HG03571 (cell line): ENCODE results near the gene STMP1.
"Not testable (repeated sequence)": the region's sequence is repeated elsewhere in the genome, so short reads cannot be mapped to it uniquely, and the experiment has no call there.

Experiments used
- ATAC-seq: cut with Tn5 transposase; IDR thresholded peaks from one replicate; pipeline ENCODE4 v1.9.1; 2021; ENCODE audit not compliant: unreplicated experiment

STMP1 gene

DNA sequence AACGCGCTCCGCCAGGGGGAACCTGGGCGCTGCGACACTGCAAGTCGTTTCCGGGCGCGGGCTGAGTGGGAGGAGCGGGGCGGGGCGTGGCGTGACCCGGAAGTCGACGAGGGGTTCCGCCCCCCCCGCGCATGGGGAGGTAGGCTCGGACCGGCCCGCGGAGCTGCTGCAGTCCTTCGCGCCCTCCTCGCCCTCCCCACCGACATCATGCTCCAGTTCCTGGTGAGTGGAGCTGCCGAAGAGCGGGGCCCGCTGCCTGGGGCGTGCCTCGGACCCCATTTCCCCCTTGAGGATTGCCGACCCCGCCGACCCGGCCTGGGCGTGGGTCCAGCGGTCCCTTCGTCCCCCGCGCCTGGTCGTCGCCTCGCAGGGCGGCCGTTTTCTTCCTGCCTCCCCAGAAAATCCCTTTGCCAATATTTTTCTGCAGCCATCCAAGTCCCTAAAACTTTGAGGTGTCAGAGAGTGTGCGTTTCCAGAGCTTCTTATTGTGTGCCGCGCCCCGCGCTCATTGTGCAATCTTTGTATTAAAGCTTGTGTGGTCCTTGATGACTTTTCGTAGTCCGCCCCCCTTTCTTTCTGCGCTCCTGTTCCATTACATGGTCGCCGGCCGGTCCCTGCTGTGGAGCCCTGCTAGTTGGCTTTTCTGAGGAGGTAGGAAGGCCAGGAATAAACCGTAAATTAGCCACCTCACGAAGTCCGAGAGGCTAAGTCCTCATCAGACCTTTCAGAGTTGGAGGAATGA, at the start of gene STMP1:
STMP1 (plus strand) TSS at position 142 of the 742 bp plus-strand sequence.
- ATAC-seq, result peak; percentile 90

DNA sequence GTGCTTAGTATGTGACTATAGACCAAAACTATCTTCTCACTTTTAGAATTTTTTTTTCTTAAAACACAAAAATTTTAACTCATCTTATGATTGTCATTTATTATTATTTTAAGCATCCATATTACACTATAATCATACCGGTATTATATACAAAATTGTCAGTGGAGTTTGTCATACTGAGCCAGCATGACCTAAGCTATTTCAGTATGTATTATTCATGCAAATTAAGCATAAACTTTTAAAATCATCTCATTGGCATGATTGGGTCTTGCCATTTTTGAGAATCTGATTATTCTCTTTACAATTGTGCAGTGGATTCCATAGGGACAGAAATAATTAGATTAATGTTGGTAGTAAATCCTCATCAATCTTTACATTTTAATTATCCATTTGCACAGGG, 46.2 kb upstream of the STMP1 start:
- no peak for ATAC-seq

- no peak for ATAC-seq
These were observed 44.5 kb upstream of the STMP1 start for GRCh38 chr7:135617781-135618180.

DNA sequence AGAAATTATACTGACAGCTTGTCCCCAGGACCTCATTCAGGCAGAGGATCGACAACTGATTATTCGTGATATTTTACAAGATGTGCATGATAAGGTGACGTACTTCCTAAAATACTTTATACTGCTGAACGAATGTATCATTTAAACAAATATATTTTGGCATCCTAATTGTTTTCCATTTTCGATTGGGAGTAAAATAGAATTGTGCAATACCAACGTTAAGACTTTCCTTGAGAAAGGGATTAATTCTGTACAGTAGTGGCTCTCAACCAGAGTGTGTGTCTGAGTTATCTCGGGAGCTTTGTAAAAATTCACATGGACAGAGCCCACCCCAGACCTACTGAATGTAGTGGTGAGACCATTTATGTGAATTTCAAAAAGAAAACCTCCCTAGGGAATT, 43.8 kb upstream of the STMP1 start:
- ATAC-seq, result no peak

GRCh38 chr7:135620447-135620846, 41.9 kb upstream of the STMP1 start:
- no peak for ATAC-seq

DNA sequence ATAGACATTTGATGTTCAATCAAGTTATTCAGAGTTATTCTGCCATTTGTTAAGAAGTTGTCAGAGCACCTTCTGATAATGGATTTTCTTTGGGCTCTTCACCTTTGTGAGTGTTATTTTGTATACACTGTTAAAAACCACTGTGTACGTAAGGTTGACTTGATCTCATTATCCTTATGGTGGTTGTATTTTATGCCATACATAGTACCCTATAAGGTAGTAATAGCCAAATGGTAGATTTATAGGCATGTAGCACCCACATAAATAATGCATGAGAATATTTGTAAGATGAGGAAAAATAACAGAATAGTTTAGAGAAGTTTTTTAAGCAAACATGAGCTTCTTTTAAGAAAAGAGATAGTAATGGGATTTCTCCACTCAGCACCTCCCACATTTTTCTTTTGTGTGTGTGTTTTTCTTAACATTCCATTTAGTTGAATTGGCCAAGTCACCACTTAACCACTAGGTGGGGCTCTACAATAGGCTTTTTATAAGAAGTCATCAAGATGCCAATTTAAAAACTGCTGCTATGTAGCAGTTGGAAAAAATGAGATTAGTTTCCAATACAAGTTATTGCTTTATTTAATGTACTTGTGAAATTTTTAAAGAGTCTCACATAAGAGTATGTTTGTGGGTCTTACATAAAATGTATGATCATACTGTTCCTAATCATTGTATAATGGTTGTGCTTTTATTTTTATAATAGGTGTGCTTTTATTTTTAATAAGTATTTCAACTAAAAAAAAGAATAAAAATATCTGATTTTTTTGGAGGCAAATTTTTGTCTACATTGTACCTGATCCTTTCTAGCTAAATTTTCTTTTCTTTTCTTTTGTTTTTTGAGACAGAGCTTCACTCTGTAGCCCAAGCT, 41.1 kb upstream of the STMP1 start:
- ATAC-seq, result no peak

DNA sequence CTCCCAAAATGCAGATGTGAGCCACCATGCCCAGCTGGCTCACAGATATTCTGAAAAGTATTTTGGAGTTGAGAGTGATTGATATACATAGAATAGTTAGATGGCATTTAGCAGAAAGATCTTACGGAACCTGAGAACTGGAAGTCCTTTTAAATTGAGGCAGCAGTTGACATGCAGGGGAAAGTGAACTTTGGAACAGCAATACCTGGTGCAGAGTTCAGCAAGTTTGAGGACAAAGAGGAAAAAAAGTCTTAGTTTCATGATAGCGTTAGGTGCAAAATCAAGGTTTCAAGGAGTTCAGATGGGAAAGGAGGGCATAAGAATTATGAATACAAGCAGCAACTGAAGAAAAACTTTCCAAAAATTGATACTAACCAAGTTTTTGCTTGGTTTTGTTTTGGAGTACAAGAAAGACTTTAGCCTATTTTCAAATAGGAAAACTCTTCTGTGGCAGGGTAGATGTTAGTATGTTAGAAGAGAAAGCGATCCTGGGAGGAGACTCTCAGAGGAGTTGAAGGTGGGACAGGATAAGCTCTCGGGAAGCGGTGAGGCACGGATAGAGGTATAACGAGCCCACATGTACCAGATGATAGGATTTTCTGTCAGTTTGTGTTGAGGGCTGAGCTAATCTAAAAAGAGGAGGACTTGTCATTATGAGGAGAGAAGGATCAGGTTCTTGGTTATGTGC, 28.0 kb upstream of the STMP1 start:
- no peak for ATAC-seq

GRCh38 chr7:135639690-135640089, 22.6 kb upstream of the STMP1 start:
- ATAC-seq, result not testable (repeated sequence)

- ATAC-seq, result no peak
These were observed 18.2 kb upstream of the STMP1 start for GRCh38 chr7:135644154-135644553.

DNA sequence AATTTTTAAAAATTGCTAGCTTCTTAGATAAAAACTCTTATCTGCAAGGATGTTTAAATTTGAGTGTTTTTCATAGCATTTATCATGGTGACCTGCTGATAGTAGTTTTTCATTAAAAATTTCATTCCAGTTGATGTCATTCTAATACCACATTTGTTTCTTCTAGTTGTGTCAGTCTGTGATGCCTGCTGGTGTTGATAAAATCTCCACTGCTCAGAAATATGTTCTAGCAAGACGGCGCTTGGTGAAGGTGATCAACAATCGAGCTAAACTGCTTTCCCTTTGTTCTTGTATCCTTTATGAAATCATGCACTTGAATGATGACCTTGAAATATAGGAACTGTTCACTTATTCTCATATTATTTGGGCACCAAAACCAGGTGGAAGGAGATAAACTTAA, 17.6 kb upstream of the STMP1 start:
- ATAC-seq, result no peak

DNA sequence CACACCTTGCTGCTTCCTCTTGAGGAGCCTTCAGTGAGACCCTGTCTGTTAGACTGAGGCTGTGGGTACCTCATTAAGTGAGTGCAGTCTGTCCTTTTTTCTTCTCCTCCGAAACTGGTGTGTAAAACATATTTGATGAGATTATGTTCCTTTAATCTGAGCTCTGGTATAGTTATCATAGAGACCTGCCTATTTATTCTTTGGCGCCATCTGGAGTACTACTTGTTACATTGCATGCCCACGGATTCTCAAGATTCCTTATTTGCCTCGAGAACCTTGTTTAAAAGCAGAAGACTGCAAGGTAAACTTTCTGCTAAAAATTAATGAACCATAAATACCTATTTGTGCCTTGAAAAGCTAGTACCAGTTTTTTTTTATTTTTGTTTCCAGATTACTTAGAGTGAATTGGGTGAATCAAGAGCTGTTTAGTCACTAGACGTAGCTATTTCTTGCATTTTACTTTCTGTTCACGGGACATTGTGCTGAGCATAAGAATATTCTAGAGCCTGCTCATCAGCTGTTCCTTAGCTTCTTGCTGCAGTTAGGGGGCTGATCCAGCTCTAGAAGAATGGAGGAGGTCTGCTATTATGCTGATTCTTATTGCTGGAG, 16.9 kb upstream of the STMP1 start:
- no peak for ATAC-seq

- no peak for ATAC-seq
These were observed 14.6 kb upstream of the STMP1 start for GRCh38 chr7:135647755-135648154.

- ATAC-seq, result no peak
These were observed 14.1 kb upstream of the STMP1 start for GRCh38 chr7:135648235-135648634.

DNA sequence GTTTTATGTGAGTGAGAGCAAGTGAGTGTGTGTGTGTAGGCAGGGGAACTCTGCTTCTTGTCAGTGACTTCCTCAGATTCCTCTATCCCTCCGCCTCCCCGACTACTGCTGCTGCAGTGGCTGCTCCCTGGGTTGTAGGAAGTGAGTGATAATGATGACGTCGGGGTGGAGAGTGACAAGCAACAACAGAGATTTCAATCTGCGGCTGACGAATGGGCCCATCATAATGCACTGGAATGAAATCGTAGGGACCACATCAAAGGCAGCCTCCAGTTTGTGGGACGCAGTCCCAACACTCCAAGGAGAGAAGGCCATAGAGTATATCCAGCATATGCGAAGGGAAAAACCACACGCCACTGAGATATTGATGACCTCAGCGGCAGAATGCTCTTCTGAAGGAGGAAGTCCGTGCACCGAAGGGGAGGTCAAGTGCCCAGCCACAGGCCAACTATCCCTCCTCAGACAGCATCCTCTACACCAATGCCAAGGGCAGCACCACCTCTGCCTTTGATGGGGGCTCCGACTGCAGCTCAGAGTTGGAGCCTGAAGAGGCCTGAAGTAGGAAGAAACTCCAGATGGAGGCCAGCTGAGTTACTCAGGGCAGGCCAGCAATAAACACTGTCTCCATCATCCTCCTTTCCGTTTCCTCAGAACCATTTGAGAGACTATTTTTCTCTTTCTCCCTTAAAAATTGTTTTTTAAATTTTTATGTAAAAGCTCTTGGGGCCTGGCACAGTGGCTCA, 11.3 kb upstream of the STMP1 start:
- no peak for ATAC-seq

DNA sequence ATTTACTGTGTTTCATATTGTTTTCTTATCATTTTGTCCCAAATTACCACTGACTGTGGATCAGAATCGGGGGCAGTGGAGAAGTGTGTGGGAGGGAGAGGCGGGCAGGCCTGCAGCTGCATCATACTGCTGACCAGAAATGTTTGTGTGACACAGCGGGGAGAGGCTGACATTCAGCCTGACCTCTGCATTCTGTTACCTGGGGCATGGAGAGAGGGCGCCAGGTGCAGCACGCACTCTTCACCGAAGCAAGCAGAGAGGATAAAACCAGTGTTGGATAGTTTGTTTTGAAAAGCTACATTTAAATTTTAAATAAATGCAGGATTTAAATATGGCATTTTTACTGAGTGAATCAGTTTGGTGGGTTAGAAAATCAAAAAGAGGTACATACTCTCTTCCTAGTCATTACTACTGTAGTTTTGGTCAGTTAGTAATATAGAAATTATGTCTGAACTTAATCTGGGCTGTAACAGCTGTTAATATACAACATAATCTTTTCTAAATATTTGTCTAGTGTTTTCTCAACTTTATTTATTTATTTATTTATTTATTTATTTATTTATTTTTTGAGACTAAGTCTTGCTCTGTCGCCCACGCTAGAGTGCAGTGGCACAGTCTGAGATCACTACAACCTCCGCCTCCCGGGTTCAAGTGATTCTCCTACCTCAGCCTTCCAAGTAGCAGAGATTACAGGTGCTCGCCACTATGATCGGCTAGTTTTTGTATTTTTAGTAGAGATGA, 8.8 kb upstream of the STMP1 start:
- ATAC-seq, result no peak

DNA sequence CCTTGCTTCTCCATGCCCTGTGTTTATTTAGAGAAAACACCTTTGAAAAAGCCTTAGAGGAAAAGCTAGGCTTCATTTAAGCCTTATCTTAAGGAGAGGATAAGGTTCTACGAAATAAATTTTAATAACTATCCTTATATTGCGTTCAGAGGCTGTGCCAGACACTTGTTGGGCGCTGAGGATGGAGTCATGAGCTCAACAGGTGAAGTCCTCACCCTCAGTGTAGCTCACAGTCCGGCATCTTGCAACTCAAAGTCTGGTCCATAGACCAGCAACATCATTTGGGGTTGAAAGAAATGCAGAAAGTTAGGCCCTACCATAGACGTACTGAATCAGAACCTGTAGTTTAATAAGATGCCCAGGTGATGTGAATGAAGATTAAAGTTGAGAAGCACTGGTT, 3.8 kb upstream of the STMP1 start:
- no peak for ATAC-seq

DNA sequence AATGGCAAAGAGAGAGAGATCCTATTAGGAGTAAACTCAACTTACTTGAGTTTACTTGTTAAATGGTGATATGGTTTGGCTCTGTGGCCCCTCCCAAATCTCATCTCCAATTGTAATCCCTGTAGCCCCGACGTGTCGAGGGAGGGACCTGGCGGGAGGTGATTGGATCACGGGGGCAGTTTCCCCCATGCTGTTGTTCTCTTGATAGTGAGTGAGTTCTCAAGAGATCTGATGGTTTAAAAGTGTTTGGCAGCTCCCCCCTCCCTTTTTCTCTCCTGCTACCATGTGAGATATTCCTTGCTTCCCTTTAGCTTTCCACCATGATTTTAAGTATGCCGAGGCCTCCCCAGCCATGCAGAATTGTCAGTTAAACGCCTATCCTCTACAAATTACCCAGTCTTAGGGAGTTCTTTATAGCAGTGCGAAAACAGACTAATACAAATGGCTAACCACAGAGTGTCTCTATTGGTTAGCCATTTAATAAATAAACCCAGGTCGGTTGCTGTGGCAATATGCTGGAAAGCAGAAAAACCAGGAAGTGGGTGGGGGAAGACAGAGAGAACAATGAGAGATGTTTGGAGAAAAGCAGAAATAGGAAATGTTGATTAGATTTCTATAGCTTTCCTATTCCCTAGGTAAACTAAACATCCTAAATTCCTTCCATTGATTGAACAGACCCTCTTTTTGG, 3.0 kb upstream of the STMP1 start:
- no peak for ATAC-seq

DNA sequence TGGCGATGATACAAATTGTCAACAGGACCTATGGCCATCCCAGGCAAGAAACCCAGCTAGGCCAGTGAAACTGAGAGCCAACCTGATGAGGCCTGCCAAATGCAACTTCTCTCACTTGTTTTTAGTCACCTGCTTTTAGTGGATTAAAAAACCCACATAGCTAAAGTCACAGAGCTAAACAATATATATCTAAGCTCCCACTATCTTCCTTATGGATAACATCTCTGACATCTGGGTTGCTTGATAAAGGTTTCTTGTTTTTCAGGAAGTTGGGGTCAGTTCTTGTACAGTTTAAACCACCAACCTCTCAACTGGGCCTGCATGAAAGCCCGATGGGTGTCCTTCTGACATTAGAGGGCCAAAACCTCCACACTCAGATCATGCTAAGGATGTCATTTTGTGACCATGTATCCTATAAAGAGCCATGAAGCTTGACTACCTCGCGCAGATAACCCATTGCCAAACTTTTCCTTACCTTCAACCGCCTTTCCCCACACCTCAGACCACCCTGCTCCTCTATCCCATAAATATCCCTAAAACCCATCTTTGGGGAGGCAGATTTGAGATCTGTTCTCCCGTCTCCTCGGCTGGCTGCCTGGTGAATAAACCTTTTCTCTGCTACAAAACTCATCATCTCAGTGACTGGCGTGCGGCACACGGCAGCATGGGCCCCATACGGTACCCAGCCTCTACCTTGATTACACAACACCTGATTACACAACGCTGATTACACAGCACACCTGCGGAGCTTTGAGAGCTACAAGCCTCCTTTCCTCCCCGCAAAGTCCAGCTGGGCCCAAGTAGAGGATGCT, 797 bp upstream of the STMP1 start:
- ATAC-seq, result peak; percentile 21

DNA sequence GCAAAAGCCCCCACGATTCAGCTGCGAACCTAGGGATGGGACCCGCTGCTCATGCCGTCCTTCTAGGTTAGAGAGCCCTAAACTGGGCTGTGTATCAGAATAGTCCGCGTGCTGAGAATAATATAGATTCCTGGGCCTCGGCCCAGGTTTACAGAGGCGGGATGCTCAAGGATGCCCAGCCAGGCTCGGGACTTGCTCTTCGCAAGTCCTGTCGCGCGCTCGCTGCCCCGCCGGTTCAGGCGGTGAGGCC, 266 bp upstream of the STMP1 start:
- peak; percentile 20 for ATAC-seq
